A204.1 (cell line): ENCODE results near the gene DYNC1LI2.
"Not testable (repeated sequence)": the region's sequence is repeated elsewhere in the genome, so short reads cannot be mapped to it uniquely, and the experiment has no call there.

Experiments
- FAIRE-seq: peaks from 2 replicates; lab custom pipeline; 2012; peaks lifted over from hg19 to GRCh38; lab: Jason Lieb, UNC

Gene DYNC1LI2

DNA sequence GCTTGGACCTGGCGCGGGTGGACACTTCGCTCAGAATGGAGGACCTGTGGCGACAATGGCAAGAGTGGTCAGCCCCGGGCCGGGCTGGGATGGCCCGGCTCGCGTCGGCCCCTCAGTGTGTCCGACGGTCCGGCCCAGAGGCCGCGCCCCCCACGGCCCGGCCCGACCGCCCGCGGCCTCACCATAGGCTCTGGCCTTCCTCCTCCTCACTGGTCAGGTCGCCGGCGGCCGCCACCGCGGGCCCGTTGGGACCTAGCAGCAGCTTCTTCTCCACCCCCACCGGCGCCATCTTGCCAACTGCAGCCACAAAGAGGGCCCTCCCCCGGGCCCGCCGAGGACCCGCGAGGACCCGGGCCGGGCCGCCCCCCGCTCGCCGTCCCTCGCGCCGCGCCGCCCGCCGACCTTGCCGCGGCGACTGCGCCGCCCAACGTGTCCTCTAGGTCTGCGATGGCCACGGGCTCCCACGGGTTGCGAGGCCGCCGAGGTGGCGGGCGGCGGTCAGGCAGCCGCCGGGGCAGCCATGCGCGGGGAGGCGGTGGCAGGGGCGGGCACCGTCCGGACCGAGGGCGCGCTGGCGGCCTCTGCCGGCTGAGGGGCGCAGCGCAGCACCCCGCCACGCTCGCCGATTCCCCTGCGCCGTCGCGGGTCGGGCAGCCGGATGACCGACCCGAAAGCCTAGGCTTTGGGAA lies at the start of gene DYNC1LI2:
Gene DYNC1LI2 (minus strand): TSS at position 307 of the 689 bp plus-strand sequence. CDS start 18 bp downstream, at position 289.
- no peak for FAIRE-seq

DNA sequence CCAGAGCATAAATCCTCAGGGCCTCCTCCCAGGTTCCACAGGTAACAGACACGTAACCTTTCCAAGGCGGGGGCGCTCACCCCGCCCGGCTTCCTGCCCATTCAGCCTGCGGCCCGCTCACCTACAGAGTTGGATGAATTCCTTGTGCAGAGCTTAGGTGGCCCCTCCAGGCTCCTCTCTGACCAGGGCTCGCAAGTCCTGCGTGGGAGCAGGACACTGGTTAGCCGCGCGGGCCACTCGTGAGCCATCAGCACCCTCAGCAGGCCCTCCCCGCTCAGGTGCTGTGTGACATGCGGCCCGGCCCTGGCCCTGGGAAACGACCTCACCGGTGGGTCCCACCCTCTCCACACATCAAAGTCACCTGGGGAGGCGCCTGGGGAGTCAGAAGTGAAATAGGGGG lies 49.4 kb upstream of the DYNC1LI2 start:
- FAIRE-seq = no peak

DNA sequence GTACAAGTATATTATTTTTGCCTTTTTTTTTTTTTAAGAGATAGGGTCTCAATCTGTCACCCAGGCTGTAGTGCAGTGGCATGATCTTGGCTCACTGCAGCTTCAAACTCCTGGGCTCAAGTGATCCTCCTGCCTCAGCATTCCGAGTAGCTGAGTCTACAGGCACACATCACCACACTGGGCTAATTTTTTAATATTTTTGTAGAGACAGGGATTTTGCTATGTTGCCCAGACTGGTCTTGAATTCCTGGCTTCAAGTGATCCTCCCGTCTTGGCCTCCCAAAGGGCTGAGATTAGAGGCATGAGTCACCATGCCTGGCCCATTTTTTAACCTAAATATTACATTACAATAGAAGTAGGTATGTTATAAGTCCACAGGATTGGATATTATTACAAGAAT lies 46.8 kb upstream of the DYNC1LI2 start:
- no peak for FAIRE-seq

DNA sequence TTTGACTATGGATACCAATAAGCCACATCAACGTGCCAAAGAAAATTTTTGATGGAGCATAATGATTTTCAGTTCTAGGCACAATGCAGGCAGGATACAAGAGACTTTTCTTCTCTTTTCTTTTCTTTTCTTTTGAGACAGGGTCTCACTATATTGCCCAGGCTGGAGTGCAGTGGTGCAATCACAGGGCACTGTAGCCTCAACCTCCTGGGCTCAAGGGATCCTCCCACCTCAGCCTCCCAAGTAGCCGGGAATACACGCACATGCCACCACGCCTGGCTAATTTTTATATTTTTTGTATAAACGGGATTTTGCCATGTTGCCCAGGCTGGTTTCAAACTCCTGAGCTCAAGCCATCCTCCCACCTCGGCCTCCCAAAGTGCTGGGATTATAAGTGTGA lies 42.6 kb upstream of the DYNC1LI2 start:
- FAIRE-seq = not testable (repeated sequence)

DNA sequence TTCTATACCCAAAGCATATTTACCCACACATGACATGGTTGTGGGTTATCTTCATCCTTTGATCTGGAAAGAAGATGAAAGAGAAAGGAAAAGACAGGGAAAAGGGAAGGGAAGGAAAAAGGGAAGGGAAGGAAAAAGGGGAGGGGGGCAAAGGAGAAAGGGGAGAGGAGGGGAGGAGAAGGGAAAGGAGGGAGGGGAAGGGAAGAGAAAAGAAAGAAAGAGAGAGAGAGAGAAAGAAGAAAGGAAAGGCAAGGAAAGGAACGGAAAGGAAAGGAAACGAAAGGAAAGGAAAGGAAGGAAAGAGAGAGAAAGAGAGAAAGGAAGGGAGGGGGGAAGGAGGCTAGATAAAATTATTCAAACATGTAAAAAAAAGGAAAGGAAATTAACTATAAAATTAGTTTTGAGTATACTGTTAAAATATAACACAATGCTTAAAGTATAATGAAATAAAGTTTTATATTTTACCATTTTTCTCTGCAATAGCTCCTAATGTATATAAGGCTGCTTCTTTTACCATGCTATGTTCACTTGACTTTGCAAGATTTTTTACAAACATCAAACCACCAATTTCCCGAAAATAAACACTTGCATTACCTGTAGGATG lies 38.8 kb upstream of the DYNC1LI2 start:
- FAIRE-seq = no peak

DNA sequence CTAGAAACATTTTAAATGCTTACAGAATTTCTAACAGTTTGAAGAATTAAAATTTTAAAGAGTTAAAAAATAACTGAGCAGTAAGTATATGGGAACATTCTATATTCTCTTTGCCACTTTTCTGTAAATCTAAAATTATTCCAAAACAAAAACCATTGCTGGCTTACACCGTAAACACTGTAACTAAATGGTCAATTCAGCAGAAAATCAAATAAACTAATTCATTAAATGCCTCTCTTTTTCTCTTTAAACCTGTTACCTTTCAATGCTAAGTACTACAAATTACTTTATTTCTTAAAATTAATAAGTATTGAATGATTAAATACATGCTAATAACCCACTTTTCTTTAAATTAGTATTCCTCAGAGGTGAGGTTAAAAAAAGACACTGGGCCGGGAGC lies 36.0 kb upstream of the DYNC1LI2 start:
- FAIRE-seq = no peak

DNA sequence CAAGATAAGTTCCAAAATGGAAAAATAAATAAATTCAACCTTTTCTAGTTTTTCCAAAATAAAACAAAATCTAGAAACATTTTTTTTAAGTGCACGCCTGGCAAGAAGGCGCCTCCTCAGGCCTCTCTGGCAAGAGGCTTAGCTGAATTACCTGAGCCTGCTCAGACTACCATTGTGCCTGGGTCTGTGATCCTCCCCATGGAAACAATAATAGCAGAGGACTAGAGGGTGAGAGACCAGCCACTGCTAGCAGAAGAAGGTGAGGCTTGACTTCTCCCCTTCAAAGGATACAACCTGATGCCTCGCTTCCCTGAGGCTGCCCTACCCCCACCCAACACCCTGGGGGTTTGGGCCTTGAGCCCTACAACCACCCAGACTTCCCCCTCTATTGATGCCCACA lies 35.1 kb upstream of the DYNC1LI2 start:
- no peak for FAIRE-seq

DNA sequence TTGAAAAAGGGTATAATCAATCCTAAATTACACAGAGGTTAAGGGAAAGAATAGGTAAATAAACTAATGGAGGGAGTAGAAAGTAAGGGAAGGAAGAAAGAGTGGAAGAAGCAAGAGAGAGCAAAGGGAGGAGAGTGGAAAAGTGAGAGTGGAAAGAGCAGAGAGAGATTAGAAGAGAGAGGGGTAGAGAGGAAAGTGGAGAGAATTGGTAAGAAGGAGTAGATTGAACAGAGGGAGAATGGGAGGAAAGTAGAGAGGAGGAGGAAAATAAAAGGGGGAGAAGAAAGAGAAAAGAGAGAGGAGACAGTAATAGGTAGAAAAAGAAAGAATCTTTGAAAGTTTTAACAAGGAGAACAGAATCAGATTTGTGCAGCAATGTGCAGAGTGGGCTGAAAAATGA lies 25.0 kb upstream of the DYNC1LI2 start:
- FAIRE-seq = no peak

DNA sequence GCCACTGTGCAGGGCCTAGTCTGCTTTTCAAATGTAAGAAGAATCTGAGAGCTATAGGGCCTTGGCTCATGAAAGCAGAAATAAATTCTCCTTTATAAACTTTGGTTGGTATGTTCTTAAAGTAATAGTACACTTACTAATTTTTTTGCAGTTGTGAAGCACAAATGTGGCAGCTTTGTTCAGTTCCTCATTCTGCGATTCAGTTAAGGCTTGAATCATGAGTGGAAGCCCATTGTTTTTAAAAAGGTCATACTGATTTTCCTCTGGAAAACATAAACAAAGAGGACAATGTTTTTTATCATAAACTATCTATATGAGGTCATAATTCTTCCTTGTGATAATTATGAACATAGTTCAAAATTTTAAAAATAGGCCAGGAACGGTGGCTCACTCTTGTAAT lies 23.6 kb upstream of the DYNC1LI2 start:
- no peak for FAIRE-seq

DNA sequence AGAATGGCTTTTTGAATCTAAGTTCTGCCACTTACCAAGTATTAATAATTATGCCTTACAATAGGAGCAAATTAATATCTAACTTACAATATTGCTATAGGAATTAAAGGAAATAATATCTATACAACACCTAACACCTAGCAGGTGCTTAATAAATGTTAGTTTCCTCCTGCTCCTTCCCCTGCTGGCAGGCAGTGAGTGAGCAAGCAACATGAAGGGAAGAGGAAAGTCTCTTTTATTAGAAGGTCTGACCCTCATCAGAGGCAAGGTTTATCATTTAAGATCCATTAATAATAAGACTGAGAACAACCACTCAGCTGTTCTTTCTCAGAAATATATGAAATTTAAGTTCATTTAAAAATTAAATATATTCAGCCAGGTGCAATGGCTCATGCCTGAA lies 6.7 kb upstream of the DYNC1LI2 start:
- FAIRE-seq = no peak

DNA sequence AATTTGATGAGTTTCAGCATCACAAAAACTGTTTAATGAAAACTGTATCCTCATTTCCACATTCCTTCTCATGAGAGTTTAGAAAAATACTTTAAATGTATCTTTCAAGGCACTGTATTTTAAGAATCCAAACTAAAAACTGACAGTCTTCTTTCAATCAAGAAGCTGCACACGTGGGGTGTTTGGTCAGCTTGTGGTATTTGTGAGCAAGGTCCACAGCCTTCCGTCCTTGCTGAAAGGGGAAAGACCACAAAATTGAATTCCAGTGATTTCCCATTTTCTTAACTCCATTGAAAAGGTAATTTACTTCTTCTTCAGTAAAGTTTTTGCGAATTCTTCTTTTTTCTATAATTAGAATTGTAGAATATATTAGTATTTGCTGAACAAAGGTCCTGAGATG lies 3.4 kb upstream of the DYNC1LI2 start:
- no peak for FAIRE-seq

DNA sequence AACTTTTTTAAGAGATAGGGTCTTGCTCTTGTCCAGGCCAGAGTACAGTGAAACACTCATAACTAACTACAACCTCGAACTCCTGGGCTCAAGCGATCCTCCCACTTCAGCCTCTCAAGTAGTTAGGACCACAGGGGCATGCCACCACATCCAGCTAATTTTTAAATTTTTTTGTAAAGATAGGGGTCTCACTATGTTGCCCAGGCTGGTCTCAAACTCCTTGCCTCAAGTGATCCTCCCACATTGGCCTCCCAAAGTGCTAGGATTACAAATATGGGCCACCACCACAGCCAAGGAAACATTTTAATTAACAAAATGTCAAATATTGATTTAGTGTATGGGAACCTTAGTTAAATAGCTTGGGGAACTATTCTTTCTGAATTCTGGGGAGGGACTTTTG lies 2.8 kb upstream of the DYNC1LI2 start:
- FAIRE-seq = no peak

DNA sequence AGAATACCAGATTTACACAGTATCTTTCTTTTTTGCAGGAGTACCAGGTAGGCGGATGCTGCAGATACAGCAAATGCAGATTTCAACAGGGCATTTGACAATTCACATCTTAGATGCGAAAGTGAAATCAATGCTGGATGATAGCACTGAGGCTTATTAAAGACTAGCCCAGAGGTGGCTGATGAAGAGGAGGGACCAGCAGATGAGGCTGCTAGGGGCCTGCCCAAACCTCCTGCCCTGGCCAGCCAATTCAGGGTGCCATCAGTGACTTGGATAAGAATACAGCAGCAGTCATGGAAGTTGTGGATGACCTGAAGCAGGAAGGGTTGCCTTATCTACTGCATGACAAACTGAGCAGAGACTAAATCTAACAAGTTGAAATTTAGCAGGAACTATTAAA lies 1.5 kb upstream of the DYNC1LI2 start:
- FAIRE-seq = no peak

DNA sequence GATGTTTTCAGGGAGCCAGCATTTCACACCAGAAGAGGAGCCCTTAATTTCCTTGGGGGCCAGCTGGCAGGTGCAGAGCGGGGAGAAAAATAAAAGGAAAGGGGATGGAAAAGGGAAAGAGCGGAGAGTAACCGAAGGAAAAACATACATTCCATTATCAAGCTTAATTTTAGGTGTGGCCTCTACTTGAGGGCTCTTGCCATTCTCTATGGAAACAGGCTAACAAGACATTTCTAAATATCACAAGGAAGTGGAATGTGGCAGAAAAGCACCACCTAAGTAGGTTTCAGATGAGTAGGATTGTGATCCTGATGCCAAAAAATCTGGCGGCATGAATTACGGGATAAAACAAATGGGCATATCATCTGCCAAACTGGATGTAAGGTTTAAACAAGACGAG lies 970 bp upstream of the DYNC1LI2 start:
- FAIRE-seq = no peak

DNA sequence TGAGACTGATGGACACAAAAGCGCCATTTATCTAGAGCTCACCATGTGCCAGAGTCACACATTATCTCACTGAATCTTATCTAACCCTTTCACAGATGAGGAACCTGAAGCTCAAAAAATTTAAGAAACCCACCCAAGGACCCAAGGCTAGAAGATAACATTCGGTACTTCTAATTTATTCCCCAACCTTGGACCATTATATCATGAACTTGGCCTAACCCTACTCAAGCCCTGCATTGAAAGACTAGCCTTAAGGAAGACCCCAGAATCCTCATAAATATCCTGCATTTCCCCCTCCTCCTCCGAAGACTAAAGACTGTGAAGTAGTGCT lies 548 bp upstream of the DYNC1LI2 start:
- FAIRE-seq = no peak

DNA sequence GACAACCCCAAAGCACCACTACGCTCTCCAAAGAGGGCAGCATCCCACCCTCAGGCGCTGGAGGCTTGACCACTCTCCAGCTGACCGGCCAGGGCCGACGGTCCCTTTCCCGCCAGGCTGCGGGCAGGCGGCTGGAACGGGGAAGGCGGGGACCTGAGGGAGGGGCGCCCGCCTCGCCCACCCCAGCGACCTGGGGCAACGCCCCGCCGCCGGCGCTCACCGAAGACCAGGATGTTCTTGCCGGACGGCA lies 431 bp downstream of the DYNC1LI2 start:
- no peak for FAIRE-seq

DNA sequence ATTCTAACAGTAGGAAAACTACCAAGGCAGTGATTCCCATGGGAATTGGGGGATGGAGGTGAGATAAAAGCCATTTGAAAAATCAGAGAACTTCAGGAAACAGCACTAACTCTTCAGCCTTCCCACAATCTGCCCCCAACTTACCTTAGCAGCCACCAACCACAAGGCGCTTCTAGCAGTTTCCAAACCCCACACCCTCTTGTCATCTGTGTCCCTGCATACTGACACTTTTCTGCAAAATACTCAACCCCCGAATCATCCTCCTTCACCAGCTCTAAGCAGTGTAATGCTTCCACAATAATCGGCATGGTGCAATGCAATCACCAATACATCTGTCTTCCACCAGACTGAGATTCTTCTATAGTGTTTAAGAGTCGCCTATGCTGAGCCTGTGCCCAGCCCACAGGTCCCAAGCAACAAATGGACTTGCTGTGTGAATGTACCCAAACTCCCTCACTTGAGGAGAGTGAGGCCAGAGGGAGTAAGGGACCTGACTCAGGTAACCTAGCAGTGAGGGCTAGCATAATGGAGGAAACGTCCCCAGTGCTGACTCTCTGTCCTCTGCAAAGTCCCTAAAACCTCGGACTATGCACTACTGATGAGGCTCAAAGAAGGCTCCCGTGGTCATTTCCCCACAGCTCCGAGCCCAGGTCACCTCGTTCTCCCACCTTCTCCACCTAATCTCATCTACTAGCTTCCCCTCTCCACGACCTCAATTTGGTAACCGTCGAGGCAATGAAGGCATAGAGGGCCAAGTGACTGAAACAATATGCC lies 943 bp downstream of the DYNC1LI2 start:
- FAIRE-seq = no peak

DNA sequence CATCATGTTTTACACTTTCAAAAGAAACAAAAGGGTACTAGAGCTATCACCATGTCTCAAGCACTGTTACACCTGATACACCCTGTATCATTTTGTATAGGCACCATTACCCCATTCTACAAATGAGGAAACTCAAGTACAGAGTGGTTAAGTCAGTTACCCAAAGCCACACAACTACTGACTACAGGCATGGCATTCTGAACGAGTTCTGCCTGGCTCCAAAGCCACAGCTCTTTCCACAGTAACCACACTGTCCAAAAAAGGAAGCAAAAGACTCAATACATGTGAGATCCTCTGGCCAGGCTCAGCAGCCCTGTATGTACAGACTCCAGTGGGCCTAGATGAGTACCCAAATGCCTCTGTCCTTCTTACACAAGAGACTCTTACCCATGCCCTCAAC lies 4.7 kb downstream of the DYNC1LI2 start:
- FAIRE-seq = no peak

DNA sequence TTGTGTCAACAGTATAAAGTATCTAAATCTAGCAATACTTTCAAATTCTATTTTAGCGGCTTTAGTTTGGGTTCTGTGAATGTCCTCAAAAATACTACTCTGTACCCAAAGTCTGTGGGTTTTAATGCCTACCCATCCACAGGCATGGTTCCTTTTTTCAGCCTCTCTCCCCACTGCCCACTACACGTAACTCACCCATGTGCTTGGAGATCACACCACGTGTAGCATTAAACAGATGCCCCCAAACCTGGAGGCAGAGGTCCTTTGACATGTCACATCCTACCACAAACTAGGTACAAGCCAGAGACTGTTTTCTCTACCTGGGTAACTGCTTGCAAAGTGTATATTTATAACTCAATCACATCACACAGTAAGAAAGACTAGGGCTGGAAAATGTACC lies 5.4 kb downstream of the DYNC1LI2 start:
- no peak for FAIRE-seq

DNA sequence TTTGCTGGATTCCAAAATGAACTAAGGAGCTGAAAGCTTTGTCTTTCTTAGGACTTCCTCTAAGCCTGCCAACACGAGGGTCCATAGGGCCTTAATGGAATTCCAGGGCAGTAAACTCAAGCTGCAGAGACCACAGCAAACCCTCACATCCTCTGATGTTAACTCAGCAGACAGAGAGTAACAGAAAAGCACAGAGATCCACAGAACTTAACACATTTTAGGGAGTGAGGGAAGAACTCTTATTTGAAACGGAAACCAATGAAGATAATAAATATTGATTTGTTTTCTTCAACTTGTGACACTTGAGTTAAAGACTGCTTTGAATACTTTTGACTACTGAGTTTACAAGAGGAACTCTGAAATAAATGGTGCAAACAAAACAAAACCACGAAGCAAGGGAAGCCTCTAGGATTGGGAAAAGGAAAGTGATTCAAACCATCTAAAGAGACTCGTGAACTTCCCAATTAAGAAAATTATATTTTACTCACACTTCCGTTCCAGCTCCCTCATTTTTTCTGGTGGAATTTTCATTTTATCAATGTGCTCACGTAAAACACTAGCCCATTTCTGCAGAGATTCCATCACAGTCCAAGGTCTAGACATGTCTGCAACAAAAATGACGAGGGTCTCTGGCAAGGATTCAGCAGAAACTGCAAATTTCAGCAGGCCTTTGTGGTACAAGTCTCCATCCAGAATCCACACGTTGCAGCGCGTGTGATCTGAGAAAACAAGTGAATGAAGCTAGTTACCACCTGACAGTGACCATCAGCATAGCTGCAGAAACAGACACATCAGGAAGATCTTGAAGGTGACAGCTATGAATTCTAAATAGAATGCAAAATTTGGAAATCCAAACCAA lies 9.2 kb downstream of the DYNC1LI2 start:
- FAIRE-seq = no peak

DNA sequence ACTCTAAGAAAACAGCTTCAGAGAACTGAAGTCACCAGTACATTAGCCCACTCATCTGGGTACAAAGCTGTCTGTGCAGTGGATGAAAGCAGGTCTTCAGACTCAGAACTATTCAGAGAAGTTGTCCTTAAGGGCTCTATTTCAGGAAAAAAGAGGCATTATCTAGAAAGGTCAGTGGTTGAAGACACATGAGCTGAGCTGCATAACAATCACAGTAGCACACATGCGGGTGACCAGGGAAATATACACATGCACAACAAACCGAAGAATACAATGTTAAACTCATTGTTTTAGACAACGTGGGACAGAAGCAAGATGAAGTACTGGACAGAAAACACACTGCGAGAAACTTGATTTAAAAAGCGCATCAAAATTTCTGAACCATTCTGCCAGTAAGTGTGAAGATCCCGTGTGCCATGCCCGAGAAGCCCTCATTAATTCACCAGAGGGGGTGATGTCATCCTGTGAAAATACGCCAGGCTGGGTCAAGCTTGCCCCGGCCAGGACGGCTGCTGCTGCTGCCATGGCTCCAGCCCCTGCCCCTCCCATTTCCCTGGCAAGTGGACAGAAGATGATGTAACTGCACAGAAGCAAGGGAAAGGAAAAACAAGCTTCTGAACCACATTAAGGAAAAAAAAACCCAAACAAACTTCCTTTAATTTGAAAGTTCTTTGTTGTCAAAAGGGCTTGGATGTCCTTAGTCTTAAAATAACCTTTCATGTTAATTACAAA lies 10.1 kb downstream of the DYNC1LI2 start:
- FAIRE-seq = no peak

DNA sequence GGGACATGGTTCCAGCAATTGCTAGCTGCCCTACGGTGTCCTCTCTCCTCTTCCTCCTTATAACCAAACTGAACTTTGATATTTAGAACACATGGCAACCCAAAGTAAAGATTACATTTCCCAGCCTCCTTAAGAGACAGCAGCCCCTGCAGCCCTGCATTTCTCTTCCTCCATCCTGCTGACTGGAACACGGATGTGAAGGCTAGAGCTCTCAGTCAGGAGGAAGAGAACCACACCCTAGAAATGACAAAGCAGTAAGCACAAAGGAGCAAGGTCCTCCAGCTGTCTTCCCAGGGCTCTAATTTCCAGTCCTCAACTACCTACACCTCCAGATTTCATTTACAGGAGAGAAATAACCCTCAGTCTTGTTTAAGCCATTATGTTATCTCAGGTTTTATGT lies 10.9 kb downstream of the DYNC1LI2 start:
- no peak for FAIRE-seq
